Fibroblast of the conjunctiva (primary cell): ENCODE data around the gene ZNF638.

Experiments
- DNase-seq: peaks from one replicate; pipeline ENCODE4 v3.0.0-alpha.2; 2010; ENCODE audit warnings: low read depth

Gene ZNF638

DNA sequence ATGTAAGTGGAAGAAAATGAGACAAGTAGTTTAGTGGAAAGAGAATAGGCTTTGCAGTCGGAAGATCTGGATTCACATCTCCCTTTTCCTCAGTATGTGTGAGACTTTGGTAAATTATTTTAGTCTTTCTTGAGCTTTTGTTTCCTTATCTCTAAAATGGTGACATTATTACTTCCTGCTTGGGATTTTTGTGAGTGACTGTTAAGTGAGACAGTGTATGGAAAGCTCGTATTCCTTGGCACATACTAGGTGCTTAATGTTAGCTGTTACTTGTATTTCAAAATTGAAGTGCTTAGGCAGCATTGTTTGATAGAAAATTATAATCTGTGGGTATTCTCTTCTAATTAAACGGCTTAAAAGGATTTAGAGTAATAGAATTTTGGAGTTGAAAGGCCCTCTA lies 2.0 kb downstream of the ZNF638 start:
- DNase-seq: no peak

DNA sequence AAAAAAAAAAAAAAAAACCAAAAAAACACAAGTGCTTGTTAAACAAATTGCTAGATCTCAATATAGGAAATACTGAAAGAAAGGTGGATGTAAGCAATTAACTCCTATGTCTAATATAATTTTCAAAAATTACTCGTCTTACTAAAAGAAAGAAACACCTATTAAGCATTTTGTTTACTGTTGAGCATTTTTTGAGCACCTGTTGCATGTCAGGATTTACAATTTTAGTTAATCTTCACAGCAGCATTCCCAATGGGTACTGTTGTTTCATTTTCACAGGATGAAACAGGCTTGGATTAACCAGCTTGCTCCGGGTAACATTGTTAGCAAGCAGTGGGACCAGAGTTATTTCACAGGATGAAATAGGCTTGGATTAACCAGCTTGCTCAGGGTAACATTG lies 4.8 kb downstream of the ZNF638 start:
- no peak for DNase-seq

DNA sequence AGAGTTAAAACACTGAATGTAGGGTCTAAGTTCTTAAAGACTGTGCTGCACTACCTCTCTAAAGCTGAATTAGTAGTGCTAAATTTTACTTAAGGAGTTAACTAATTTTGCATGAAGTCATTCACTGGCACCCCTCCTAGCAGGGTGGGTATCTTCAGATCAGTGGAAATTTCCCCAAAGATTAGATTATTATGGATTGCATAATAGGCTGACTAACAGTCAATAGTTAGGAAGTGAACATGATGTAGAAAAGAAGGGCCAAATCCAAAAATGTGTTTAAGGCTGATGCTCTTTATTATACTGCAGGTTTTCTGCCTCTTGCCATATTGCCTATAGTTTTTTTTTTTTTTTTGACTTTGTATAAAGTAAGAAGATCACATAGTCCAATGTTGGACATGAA lies 5.2 kb downstream of the ZNF638 start:
- peak; percentile 29 for DNase-seq

DNA sequence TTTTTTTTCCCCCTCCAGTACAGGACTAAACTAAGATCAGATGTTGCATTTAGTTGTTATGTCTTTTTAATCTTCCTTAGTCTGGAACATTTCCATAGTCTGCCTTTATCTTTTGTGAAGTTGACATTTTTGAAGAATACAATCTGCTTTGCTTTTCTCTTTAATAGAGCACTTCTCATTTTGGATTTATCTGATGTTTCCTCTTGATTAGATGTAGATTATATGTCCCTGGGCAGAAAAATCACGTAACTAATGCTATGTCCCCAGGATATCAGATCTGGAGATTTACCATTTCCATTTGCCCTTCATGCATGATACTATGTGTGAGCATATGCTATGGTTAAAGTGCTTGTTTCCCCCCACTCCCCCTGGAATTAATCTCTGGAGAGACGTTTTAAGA lies 6.2 kb downstream of the ZNF638 start:
- DNase-seq: no peak

DNA sequence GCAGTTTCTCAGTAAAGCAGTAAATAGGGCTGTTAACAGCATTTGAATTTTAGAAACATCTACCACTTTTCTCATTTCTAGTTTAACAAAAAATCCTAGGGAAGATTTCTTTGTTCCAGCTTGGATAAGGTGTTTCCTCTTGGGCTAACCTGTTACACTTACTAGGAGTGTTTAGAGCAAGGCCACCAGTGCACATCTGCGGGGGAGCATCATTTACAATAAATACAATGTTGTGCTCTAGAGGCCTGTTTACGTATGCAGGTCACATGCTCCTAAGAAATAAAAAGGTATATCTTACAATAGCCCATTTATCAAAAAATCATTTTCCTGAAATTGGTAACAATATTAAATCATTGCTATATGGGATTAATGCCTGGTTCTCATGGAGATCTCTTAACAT lies 8.1 kb downstream of the ZNF638 start:
- DNase-seq: no peak

DNA sequence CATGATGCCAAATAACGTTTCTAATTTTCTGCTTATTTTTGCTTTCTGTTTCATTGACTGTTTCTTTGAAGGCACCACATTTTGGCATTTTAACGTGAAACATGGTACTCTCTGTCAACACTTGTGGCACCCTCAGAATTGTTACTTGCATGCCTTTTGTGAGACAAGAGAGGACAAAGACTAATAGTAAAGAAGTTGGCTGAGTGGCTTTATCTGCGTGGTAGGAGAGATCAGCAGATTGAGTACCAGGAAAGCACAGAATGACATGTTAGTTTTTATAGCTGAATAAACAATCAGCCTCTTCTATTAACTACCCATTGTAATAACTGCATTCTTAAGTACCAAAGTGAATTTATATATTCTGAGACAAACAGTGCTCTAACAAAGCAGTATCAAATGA lies 8.6 kb downstream of the ZNF638 start:
- no peak for DNase-seq

DNA sequence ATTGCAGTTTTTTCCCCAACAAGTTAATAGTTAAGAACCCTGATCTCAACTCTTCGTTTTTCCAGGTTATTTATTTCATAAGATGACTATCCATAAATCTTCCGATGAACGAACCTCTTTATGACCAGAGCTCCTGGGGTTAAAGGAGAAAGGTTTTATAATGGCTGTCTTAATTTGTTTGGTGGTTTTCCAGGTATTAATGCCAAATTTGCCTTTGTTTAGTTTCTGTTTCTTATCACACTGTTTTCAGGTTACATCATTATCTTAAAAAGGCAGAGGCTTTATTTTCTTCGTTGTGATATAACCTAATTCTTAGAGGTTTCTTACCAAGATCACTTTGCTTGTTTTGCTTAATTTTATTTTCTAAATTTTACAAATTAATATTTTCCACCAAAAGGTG lies 10.1 kb downstream of the ZNF638 start:
- no peak for DNase-seq

DNA sequence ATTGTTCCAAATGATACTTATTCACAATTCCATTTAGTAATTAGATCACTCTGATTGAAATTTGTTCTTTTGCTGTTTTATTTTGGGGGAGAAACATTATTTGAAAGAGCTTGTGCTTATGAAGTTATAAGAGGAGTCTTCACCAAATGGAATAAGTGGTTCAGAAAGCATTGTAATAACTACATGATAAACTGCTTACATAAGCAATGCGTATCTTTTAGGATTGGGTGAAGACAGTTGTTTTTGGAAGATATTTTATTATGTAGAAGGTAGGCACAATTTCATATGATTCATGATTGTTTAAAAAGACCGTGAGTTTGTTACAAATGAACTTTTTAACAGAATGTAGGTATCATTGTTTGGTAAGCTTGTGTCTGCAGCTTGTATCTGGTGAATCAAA lies 14.5 kb downstream of the ZNF638 start:
- DNase-seq: no peak

DNA sequence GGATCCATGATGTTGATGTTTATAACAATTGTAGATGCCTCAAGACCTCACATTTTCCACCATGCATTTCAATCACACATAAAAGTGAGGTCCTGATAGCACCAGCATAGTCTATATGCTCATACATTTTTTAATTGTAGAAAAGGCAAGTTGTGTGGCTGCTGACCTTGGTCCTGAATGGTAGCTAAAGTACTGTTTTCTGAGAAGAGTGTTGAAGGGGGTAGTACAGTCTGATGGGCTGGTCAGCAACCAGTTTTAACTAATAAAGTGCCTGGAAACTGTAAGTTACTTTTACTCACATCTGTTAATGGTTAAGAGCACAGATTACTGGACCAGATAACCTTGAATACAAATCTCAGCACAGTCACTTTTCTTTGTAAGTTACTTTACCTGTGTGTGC lies 15.9 kb downstream of the ZNF638 start:
- DNase-seq: no peak

DNA sequence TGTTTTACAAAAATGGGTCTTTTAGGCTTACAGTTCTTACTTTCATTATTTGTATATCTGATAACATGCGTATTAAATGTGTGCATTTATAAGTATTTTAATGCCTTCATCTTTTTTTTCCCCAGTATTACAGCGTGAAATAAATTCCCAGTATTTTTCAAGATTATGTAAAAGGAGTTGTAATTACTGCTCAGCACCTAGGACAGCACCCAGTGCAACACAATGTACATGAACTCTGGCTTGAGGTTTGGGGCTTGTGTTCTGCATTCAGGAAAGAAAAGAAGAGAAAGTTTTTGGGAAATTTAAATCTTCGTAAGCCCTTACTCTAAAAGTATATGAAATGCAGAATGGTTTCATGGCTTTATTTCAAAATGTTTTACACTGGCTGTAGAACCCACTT lies 16.7 kb downstream of the ZNF638 start:
- DNase-seq: no peak

DNA sequence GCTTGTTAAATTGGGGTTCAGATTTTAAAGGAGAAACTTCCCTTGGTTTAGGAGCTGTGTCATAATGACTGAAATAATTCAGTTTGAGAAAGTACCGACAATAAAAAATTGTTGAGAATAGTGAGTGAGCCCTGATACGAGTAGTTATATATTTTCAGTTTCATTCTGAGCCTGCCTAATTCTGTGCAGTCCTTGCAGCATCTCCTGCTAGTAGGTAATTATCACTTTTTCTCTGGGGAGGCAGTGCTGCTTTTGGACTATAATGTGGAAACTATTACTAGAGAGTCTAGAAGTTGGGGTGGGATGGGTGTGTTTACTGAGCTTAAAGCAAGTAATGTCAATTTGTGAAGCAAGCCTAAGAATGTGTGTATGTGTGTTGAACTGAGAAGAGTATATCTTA lies 21.7 kb downstream of the ZNF638 start:
- no peak for DNase-seq

DNA sequence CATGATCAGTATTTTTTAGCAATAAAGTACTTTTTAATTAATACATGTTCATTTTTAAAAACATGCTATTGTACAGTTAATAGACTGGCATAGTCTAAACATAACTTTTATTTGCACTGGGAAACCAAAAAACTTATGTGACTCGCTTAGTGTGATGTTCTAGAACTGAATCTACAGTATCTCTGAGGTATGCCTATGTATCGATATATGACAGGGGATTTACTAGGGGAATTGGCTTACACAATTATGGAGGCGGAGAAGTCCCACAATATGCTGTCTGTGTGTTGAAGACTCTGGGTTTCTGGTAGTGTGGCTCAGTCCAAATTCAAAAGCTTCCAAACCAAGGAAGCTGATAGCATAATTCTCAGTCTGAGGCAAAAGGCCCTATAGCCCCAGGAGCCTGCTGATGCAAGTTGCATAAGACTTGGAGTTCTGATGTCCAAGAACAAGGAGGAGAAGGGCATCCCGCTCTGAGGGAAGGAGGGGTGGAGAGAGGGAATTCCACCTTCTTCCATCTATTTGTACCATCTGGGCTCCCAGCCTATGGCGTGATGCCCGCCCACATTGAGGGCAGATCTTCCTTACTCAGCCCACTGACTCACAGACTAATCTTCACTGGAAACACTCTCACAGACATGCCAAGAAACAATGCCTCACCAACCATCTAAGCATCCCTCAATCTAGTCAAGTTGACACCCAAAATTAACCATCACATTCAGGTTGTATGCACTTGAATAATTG lies 27.5 kb downstream of the ZNF638 start:
- DNase-seq: peak; percentile 14

DNA sequence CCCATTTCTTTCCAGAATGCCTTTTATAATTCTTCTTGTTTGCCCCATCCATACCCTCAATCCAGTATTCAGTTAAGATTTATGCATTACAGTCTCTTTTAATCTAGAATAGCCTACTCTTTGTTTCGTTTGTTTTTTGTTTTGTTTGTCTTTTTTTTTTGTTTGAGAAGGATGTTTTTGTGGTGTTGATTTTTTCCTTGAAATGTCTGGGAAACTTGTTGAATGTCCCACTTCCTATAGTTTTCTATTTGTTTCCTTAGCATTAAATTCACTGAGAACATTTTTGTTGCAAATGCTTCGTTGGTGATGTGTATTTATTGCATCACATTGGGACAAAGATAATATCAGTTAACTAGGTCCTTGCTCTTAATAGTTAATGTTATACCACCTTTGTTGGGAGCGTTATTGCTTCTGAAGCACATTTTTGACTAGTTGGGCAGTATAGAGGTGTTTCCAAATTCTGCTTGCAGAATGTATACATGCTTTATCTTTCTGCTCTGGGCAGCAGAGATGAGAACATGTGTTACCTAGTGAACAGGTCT lies 28.9 kb downstream of the ZNF638 start:
- DNase-seq: no peak

DNA sequence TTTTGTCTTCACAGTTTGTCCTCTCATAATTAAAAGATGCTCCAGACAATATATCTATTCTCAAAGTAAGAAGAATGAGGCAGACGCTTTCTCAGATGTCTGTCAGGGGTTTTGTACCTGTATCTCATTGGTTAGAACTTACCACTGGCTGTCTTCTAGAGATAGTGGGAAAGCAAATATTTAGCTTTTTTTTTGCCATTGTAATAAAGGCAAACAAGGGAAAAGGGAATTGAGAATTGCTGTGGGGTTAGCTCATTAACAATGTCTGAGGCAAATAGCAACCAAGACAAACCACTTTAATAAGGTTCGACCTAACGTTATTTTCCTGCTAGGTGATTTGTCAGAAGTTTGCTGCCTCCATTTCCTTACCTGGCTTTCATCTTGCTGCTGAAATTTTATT lies 30.0 kb downstream of the ZNF638 start:
- no peak for DNase-seq

DNA sequence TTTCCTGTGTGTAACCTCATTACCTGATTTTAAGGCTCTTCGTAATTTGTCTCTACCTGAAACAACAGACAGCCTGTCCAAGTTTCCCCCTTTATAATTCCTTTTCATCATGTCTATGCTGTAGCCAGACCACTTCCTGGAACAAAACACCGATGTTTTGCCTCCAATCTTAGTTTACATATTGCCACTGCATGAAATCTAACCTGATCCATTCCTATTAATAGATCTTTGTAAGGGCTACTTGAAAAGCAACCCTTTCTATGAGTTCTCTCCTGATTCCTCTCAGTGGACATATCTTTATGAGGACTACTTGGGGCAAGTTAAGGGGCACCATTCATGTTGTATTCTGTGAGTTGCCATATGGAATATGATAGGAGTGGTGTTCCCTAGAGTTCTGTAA lies 30.9 kb downstream of the ZNF638 start:
- no peak for DNase-seq

DNA sequence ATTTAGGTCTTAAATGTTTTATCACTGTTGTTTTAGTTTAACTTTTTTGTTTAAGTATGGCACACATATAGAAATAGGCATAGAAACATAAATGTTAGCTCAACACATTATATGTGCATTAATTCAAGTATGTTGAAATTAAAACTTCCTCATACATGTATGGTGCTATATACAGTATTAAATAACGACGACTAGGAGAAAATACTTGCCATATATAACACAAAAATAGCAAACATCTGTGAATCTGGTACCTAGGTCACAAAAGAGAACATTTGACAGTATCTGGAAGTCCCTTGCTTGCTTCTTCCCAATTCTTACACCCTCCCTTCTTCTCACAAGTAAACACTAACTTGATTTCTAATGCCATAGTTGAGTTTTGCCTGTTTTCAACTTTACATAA lies 38.4 kb downstream of the ZNF638 start:
- DNase-seq: no peak

DNA sequence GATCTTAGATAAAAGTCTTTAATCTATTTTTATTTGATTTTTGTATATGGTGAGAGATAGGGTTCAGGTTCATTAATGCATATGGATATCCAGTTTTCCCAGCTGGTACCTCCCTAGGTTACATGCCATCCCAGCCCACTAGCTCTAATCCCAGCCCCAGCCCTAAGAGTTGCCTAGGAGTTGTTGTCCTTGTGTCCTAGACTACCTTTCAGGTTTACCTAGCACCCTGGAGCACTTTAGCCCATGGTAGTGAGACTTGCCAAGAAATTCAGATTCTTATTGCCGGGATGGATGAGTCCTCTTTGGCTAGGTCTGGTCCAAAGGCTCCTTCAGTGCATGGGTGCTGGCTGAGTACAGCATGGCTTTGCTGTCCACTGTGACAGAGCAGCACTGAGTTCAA lies 40.5 kb downstream of the ZNF638 start:
- DNase-seq: no peak

DNA sequence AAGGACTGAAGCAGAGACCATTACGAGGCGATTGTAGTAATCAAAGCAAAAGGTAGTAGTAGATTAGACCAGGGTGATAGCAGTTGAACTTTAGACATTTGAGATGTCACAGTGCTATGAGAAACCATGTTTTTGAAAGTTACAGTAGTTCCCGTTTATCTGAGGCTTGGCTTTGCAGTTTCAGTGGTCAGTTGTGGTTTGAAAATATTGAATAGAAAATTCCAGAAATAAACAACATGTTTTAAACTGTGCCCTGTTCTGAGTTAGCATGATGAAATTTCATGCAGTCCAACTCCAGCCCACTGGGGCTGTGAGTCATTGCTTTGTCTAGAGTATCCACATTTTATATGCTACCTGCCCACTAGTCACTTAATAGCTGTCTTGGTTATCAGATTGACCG lies 47.5 kb downstream of the ZNF638 start:
- peak; percentile 68 for DNase-seq

DNA sequence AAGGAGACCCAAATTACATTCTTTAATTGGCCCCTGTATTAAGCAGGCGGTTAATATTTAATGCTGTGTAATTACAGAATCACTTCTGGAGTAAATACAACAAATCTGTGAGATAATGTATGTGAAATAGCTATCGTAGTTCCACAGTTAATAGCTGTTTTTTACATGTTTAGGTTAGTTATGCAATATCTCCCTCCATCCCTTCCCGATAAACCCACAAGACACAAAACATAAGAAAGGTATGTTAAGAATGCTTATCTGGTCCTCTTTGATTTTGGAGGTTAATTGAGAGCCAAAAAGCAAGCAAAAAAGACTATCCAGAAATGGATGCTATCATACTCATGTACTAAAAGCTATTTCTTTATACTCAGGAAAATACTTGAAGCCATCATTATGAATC lies 49.1 kb downstream of the ZNF638 start:
- DNase-seq: no peak

DNA sequence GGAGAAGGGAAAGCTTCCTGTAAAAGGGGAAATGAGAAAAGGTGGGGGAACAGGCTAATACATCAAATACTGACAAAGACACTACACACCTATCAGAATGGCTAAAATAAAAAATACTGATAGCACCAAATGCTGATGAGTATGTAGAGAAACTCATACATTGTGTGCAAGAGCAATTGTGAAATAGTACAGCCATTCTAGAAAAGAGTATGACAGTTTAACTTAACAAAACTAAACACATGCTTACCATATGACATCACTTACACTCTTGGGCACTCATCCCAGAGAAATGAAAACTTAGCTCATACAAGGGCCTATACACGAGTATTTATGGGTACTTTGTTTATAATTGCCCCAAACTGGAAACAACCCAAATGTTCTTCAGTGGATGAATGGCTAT lies 53.4 kb downstream of the ZNF638 start:
- peak; percentile 70 for DNase-seq

DNA sequence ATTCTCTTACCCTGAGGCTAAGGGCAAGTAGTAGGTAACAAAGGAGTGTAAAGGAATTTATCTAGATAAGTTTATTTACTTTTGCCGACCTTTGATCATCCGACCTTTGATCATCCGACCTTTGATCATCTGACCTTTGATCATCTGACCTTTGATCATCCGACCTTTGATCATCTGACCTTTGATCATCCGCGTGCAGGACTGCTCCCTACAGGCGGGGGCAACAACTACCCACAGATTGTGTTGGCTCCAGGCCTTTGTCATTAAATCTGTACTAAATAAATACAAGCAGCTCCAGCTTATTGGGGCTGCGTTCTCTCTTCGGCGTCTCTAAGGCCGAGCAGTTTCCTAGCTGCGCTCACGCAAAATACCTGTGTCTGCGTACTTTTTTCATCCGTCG lies 56.6 kb downstream of the ZNF638 start:
- DNase-seq: no peak

DNA sequence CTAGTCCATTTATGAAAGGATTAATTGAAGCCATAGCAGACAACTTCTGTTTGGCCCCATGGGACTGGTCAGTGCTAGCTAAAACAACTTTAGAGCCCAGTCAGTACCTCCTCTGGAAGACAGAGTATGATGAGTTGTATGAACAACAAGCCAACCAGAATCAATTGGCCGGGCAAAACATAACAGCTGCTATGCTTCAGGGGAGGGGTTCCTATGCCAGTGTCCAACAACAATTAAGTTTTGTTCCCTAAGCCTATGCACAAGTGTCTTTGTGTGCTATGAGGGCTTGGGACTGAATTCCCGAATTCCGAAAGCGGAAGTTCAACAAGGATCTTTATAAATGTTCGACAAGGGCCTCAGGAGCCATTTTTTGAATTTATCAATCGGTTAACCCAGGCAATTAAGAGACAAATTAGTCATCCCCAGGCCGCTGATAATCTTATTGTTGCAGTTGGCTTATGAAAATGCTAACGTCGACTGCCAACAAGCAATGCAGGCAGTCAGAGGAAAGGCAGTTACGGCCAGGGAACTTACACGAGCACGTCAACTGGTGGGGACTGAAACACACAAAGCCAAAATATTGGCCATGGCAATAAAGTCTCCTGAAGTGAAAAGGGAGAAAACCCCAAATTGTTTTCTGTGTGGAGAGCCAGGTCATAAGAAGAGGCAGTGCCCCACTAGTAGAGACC lies 57.9 kb downstream of the ZNF638 start:
- no peak for DNase-seq

DNA sequence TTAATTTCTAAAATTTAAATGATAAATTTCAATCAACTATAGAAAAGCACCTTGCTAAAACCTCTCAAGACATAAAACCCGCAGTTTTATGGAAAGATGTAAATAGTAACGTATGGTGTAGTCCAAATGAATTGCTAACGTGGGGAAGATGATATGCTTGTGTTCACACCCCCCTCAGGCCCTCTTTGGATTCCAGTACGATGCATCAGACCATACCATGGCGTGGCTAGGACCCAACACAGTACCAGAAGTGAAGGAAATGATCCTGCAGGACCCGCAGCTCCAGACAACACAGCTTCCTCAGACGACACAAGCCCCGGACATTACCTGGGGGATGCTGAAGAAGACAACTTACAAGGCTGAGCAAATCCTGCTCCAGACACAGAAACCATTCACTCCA lies 61.6 kb downstream of the ZNF638 start:
- DNase-seq: no peak

DNA sequence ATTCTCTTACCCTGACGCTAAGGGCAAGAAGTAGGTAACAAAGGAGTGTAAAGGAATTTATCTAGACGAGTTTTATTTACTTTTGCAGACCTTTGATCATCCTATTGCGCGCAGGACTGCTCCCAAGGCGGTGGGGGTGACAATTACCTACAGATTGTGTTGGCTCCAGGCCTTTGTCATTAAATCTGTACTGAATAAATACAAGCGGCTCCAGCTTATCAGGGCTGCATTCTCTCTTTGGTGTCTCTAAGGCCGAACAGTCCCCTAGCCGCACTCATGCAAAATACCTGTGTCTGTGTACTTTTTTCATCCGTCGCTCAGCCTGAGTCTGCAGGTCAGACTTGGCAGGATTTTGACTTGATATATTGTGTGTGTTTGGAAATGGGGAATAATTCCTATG lies 63.9 kb downstream of the ZNF638 start:
- DNase-seq: no peak
